Measurements from ENCODE around the gene PLEKHG3. TPM values are rescaled to one million over a fixed set of nuclear protein-coding genes. Genes with fewer than 3 reads are reported as not detected.

PLEKHG3 gene
- total RNA-seq, 1 donor: 11.2 TPM

- no peak for TF ChIP-seq CTCF (IDR thresholded peaks at IDR 0.05; ENCODE audit: insufficient read depth, low read depth, low read length)
- H3K4me3 ChIP-seq (ENCODE audit: low read depth, low read length): no peak overlapping the region
- peak; percentile 40 for DNase-seq (ENCODE audit: low read depth)
Measured at GRCh38 chr14:64723691-64724577, 19.7 kb downstream of the PLEKHG3 start.

- no peak overlapping the region for H3K4me3 ChIP-seq (ENCODE audit: low read depth, low read length)
- TF ChIP-seq CTCF (IDR thresholded peaks at IDR 0.05; ENCODE audit: insufficient read depth, low read depth, low read length): no peak
- no peak for DNase-seq (ENCODE audit: low read depth)
Measured at GRCh38 chr14:64724578-64724930, 20.3 kb downstream of the PLEKHG3 start.

GRCh38 chr14:64725261-64725815 lies 21.1 kb downstream of the PLEKHG3 start:
- TF ChIP-seq CTCF (IDR thresholded peaks at IDR 0.05; ENCODE audit: insufficient read depth, low read depth, low read length): no peak
- no peak for DNase-seq (ENCODE audit: low read depth)
- H3K4me3 ChIP-seq (ENCODE audit: low read depth, low read length): no peak overlapping the region

- H3K4me3 ChIP-seq (ENCODE audit: low read depth, low read length): no peak overlapping the region
- no peak for DNase-seq (ENCODE audit: low read depth)
- TF ChIP-seq CTCF (IDR thresholded peaks at IDR 0.05; ENCODE audit: insufficient read depth, low read depth, low read length): no peak
Measured at GRCh38 chr14:64725879-64726584, 21.8 kb downstream of the PLEKHG3 start.

GRCh38 chr14:64726585-64726890 lies 22.3 kb downstream of the PLEKHG3 start:
- peak; percentile 77 for DNase-seq (ENCODE audit: low read depth)
- no peak overlapping the region for H3K4me3 ChIP-seq (ENCODE audit: low read depth, low read length)
- no peak for TF ChIP-seq CTCF (IDR thresholded peaks at IDR 0.05; ENCODE audit: insufficient read depth, low read depth, low read length)

- TF ChIP-seq CTCF (IDR thresholded peaks at IDR 0.05; ENCODE audit: insufficient read depth, low read depth, low read length): no peak
- DNase-seq (ENCODE audit: low read depth): no peak
- H3K4me3 ChIP-seq (ENCODE audit: low read depth, low read length): no peak overlapping the region
Measured at GRCh38 chr14:64727551-64728071, 23.4 kb downstream of the PLEKHG3 start.
